ENCODE results near the gene FREM1. TPM values are rescaled to one million over a fixed set of nuclear protein-coding genes. Genes with fewer than 3 reads are reported as not detected.

The FREM1 gene
- polyA plus RNA-seq, 1 experiment = 0.01 TPM

- Histone ChIP-seq H3K27me3 (ENCODE audit: control insufficient read depth, insufficient read depth, low read length) (no peaks in the 10 kb centered on the region), H3K36me3 (ENCODE audit: control insufficient read depth, insufficient read depth, low read length) (no peaks in the 10 kb centered on the region), H3K4me3 (ENCODE audit: low read depth, low read length) (no peak overlapping the region)
- no peak for DNase-seq (ENCODE audit: low read depth)
- CTCF ChIA-PET = no interaction called here
- TF ChIP-seq CTCF (IDR thresholded peaks at IDR 0.05; ENCODE audit: insufficient read depth, low read depth, low read length) = no peak
- POLR2A ChIA-PET = no interaction called here
Measured at GRCh38 chr9:14752871-14753270, 157.4 kb downstream of the FREM1 start.

GRCh38 chr9:14752271-14752670 is 158.0 kb downstream of the FREM1 start:
- no peak overlapping the region for H3K4me3 ChIP-seq (ENCODE audit: low read depth, low read length)
- H3K27me3 ChIP-seq (ENCODE audit: control insufficient read depth, insufficient read depth, low read length) = no peaks in the 10 kb centered on the region
- POLR2A ChIA-PET = no interaction called here
- H3K36me3 ChIP-seq (ENCODE audit: control insufficient read depth, insufficient read depth, low read length) = no peaks in the 10 kb centered on the region
- CTCF ChIA-PET = no interaction called here
- DNase-seq (ENCODE audit: low read depth) = no peak
- no peak for TF ChIP-seq CTCF (IDR thresholded peaks at IDR 0.05; ENCODE audit: insufficient read depth, low read depth, low read length)

GRCh38 chr9:14750821-14751220 is 159.4 kb downstream of the FREM1 start:
- TF ChIP-seq CTCF (IDR thresholded peaks at IDR 0.05; ENCODE audit: insufficient read depth, low read depth, low read length) = no peak
- Histone ChIP-seq H3K27me3 (ENCODE audit: control insufficient read depth, insufficient read depth, low read length) (no peaks in the 10 kb centered on the region), H3K4me3 (ENCODE audit: low read depth, low read length) (no peak overlapping the region), H3K36me3 (ENCODE audit: control insufficient read depth, insufficient read depth, low read length) (no peaks in the 10 kb centered on the region)
- no peak for DNase-seq (ENCODE audit: low read depth)
- CTCF ChIA-PET = interaction anchor here (0.6 to 1.3 kb wide), 4 partner anchors 9 to 392 kb away, joined by 3 read pairs; no protein-coding TSS in a partner anchor
- POLR2A ChIA-PET = no interaction called here

GRCh38 chr9:14749741-14750211 is 160.5 kb downstream of the FREM1 start:
- Histone ChIP-seq H3K27me3 (ENCODE audit: control insufficient read depth, insufficient read depth, low read length) (no peaks in the 10 kb centered on the region), H3K4me3 (ENCODE audit: low read depth, low read length) (no peak overlapping the region), H3K36me3 (ENCODE audit: control insufficient read depth, insufficient read depth, low read length) (no peaks in the 10 kb centered on the region)
- ChIA-PET POLR2A (no interaction called here), CTCF (interaction anchor here (1.1 to 1.3 kb wide), 2 partner anchors 8 to 13 kb away, joined by 3 to 4 read pairs; no protein-coding TSS in a partner anchor)
- TF ChIP-seq CTCF (IDR thresholded peaks at IDR 0.05; ENCODE audit: insufficient read depth, low read depth, low read length) = no peak
- DNase-seq (ENCODE audit: low read depth) = no peak

- CTCF ChIA-PET = interaction anchor here (0.6 to 1.1 kb wide), 2 partner anchors 12 to 14 kb away, joined by 3 read pairs; no protein-coding TSS in a partner anchor
- no peak for DNase-seq (ENCODE audit: low read depth)
- Histone ChIP-seq H3K4me3 (ENCODE audit: low read depth, low read length) (no peak overlapping the region), H3K27me3 (ENCODE audit: control insufficient read depth, insufficient read depth, low read length) (no peaks in the 10 kb centered on the region), H3K36me3 (ENCODE audit: control insufficient read depth, insufficient read depth, low read length) (no peaks in the 10 kb centered on the region)
- POLR2A ChIA-PET = no interaction called here
- TF ChIP-seq CTCF (IDR thresholded peaks at IDR 0.05; ENCODE audit: insufficient read depth, low read depth, low read length) = no peak
Measured at GRCh38 chr9:14748373-14748772, 161.9 kb downstream of the FREM1 start.

Data from BJ (cell line).